T-helper 22 cell (primary cell): Measurements from ENCODE around the gene AHNAK.
"Not testable (repeated sequence)": the region's sequence is repeated elsewhere in the genome, so short reads cannot be mapped to it uniquely, and the experiment has no call there.

Experiments
- DNase-seq: peaks from one replicate; pipeline ENCODE4 v3.0.0-alpha.2; 2020; ENCODE audit warnings: low read depth

Gene AHNAK

GRCh38 chr11:62573592-62574362 lies 27.2 kb upstream of the AHNAK start, which contains the start of gene EEF1G:
Gene EEF1G, minus strand, starts transcription at chr11:62573891. Its CDS starts 49 bp downstream, at chr11:62573842.
- peak; percentile 98 for DNase-seq

- no peak for DNase-seq
These were observed 26.5 kb upstream of the AHNAK start for GRCh38 chr11:62573006-62573591.

GRCh38 chr11:62572431-62572830 lies 25.8 kb upstream of the AHNAK start:
- DNase-seq: no peak

GRCh38 chr11:62571493-62571892 lies 24.9 kb upstream of the AHNAK start:
- not testable (repeated sequence) for DNase-seq

- not testable (repeated sequence) for DNase-seq
These were observed 24.3 kb upstream of the AHNAK start for GRCh38 chr11:62570903-62571302.

- DNase-seq: no peak
These were observed 23.0 kb upstream of the AHNAK start for GRCh38 chr11:62569611-62570010.

GRCh38 chr11:62567018-62567633 lies 20.5 kb upstream of the AHNAK start:
- DNase-seq: no peak

GRCh38 chr11:62566247-62566646 lies 19.6 kb upstream of the AHNAK start:
- no peak for DNase-seq

GRCh38 chr11:62565100-62565802 lies 18.6 kb upstream of the AHNAK start:
- no peak for DNase-seq

- not testable (repeated sequence) for DNase-seq
These were observed 15.1 kb upstream of the AHNAK start for GRCh38 chr11:62561677-62562230.

GRCh38 chr11:62560566-62561103 lies 14.0 kb upstream of the AHNAK start:
- peak; percentile 70 for DNase-seq

GRCh38 chr11:62559626-62560025 lies 13.0 kb upstream of the AHNAK start:
- DNase-seq: not testable (repeated sequence)

GRCh38 chr11:62559204-62559603 lies 12.6 kb upstream of the AHNAK start:
- no peak for DNase-seq

GRCh38 chr11:62558669-62559068 lies 12.1 kb upstream of the AHNAK start:
- no peak for DNase-seq

GRCh38 chr11:62556875-62557631 lies 10.4 kb upstream of the AHNAK start:
- DNase-seq: no peak

GRCh38 chr11:62556108-62556874 lies 9.7 kb upstream of the AHNAK start:
- DNase-seq: peak; percentile 83

GRCh38 chr11:62555464-62556107 lies 9.0 kb upstream of the AHNAK start:
- DNase-seq: peak; percentile 73

- no peak for DNase-seq
These were observed 8.0 kb upstream of the AHNAK start for GRCh38 chr11:62554387-62555167.

- no peak for DNase-seq
These were observed 7.3 kb upstream of the AHNAK start for GRCh38 chr11:62553839-62554361.
